ENCODE data around the gene CITED4. TPM values are rescaled to one million over a fixed set of nuclear protein-coding genes. Genes with fewer than 3 reads are reported as not detected.

The CITED4 gene
- polyA plus RNA-seq, 3 donors = 2.4 to 18.8 (median 17.1) TPM

DNA sequence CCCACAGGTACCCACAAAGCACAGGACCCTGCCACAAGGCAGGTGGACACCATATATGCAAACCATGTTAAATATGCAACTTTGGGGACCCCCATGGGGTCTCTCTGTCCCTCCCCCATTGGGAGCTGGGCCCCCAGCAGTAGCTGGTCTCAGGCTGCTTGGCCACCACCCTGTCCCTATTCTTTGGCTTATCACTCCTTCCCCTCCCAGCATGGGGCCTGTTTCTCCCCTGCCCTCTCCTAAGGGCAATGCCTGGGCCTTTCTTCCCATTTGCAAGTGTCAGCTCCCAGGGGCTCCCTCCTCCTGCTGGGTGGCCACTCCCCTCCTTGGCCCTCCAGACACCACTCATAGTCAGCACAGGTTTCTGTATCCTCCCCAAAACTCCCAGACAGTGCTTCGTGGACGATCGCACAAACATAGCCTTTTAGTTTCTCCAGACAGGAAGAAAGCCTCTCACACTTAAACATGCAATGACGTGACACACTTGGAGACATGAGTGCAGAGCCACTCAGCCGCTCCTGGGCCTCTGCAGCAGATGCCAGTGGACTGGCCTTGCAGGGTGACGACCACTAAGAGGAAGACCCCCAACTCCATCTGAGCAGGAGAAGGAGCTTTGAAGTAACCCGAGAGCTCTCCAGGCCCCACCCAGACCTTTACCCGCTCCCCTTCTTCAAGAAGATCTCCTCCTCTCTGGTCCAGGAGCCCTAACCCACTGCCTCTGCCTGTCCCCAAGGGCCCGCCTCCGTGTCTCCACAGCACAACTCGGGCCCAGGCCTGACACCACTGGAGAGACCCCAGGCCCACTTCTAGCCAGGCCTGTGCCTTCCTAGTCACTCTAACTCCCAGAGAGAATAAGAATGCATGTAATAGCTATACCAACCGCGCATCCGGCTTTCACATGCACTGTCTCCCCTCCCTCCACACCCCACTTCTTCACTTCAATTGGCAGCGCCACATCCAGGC is 22.9 kb downstream of the CITED4 start:
- no peaks in the 10 kb centered on the region for H3K79me2 ChIP-seq (ENCODE audit: insufficient read depth, low read length)
- no peak overlapping the region for H3K4me2 ChIP-seq (replicated peaks; ENCODE audit: extremely low read depth, low read length, poor library complexity, severe bottlenecking)
- no peaks in the 10 kb centered on the region for H3K9me3 ChIP-seq (replicated peaks in 1 of 2; ENCODE audit: control insufficient read depth in 1 of 2, insufficient read depth in 1 of 2, low read length in 2 of 2)
- intact Hi-C loops (cut with micrococcal nuclease) = no loop called here
- H3K4me1 ChIP-seq (ENCODE audit: control insufficient read depth in 1 of 2, insufficient read depth in 2 of 2, low read length in 2 of 2) = no peaks in the 10 kb centered on the region
- H4K20me1 ChIP-seq (ENCODE audit: insufficient read depth, low read length) = no peaks in the 10 kb centered on the region
- Mint-ChIP-seq H3K4me3 (no peak overlapping the region), H3K27me3 (ENCODE audit: low read depth in 3 of 3) (peaks cover 16 to 24% (median 19%) of the 10 kb centered on the region in 3 donors), H3K4me1 (peaks cover 10% of the 10 kb centered on the region), H3K36me3 (peaks cover 0 to 4% of the 10 kb centered on the region in 2 donors), H3K9me3 (peaks cover 0 to 6% (median 4%) of the 10 kb centered on the region in 7 donors), H3K27ac (no peak overlapping the region)
- no peak overlapping the region for H3K27ac ChIP-seq (ENCODE audit: low read depth in 1 of 2, low read length in 2 of 2)
- H2AFZ ChIP-seq (ENCODE audit: insufficient read depth, low read depth, low read length, poor library complexity, severe bottlenecking) = no peak overlapping the region
- H3K4me3 ChIP-seq (replicated peaks in 1 of 3; ENCODE audit: low read depth in 2 of 3, low read length in 3 of 3) = no peak overlapping the region
- H3K36me3 ChIP-seq (replicated peaks in 1 of 2; ENCODE audit: control insufficient read depth in 1 of 2, insufficient read depth in 2 of 2, low read length in 2 of 2) = no peaks in the 10 kb centered on the region
- H3K9ac ChIP-seq (ENCODE audit: insufficient read depth, low read length, poor library complexity, severe bottlenecking) = no peak overlapping the region
- TF ChIP-seq, protein P1, sequence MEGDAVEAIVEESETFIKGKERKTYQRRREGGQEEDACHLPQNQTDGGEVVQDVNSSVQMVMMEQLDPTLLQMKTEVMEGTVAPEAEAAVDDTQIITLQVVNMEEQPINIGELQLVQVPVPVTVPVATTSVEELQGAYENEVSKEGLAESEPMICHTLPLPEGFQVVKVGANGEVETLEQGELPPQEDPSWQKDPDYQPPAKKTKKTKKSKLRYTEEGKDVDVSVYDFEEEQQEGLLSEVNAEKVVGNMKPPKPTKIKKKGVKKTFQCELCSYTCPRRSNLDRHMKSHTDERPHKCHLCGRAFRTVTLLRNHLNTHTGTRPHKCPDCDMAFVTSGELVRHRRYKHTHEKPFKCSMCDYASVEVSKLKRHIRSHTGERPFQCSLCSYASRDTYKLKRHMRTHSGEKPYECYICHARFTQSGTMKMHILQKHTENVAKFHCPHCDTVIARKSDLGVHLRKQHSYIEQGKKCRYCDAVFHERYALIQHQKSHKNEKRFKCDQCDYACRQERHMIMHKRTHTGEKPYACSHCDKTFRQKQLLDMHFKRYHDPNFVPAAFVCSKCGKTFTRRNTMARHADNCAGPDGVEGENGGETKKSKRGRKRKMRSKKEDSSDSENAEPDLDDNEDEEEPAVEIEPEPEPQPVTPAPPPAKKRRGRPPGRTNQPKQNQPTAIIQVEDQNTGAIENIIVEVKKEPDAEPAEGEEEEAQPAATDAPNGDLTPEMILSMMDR (IDR thresholded peaks at IDR 0.05) = no peak
- H3K27me3 ChIP-seq (ENCODE audit: control insufficient read depth in 2 of 2, insufficient read depth in 2 of 2, low read length in 2 of 2) = peaks cover 6 to 12% of the 10 kb centered on the region in 2 donors
- no peak for DNase-seq
- 97% methylated on average over 11 of the region's 15 CpGs for WGBS (ENCODE audit: insufficient coverage)

DNA sequence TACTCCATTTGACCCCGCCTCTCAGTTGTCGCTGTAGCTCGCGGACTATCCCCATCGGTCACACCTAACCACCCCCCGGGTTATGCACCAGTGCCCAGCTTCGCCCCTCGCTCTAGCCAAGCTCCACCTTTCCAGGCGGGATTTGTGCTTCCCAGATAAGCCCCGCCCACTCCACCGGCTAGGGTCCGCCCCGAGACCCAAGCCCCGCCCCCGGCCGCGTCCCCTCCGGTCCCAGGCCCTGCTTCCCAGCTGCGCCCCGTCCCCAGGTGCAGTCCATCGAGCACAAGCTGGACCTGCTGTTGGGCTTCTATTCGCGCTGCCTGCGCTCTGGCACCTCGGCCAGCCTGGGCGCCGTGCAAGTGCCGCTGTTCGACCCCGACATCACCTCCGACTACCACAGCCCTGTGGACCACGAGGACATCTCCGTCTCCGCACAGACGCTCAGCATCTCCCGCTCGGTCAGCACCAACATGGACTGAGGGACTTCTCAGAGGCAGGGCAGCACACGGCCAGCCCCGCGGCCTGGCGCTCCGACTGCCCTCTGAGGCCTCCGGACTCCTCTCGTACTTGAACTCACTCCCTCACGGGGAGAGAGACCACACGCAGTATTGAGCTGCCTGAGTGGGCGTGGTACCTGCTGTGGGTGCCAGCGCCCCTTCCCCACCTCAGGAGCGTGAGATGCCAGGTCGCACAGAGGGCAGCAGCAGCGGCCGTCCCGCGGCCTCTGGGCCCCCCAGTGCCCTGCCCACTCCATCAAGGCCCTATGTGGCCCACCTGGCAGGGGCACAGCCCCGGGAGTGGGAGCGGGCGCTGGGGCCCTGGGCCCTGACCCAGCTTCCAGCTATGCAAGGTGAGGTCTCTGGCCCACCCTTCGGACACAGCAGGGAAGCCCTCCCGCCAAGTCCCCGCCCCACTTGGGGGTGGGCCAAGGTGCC is 23.9 kb downstream of the CITED4 start:
- no peak overlapping the region for H2AFZ ChIP-seq (ENCODE audit: insufficient read depth, low read depth, low read length, poor library complexity, severe bottlenecking)
- H4K20me1 ChIP-seq (ENCODE audit: insufficient read depth, low read length) = no peaks in the 10 kb centered on the region
- peaks cover 17 to 22% (median 18%) of the 10 kb centered on the region in 3 donors for H3K27me3 Mint-ChIP-seq (ENCODE audit: low read depth in 3 of 3)
- H3K36me3 ChIP-seq (replicated peaks in 1 of 2; ENCODE audit: control insufficient read depth in 1 of 2, insufficient read depth in 2 of 2, low read length in 2 of 2) = no peaks in the 10 kb centered on the region
- no peaks in the 10 kb centered on the region for H3K79me2 ChIP-seq (ENCODE audit: insufficient read depth, low read length)
- H3K27ac Mint-ChIP-seq = no peak overlapping the region
- H3K4me2 ChIP-seq (replicated peaks; ENCODE audit: extremely low read depth, low read length, poor library complexity, severe bottlenecking) = no peak overlapping the region
- peaks cover 0 to 4% of the 10 kb centered on the region in 2 donors for H3K36me3 Mint-ChIP-seq
- TF ChIP-seq, protein P1 (IDR thresholded peaks at IDR 0.05) = no peak
- intact Hi-C loops (cut with micrococcal nuclease) = no loop called here
- no peaks in the 10 kb centered on the region for H3K9me3 ChIP-seq (replicated peaks in 1 of 2; ENCODE audit: control insufficient read depth in 1 of 2, insufficient read depth in 1 of 2, low read length in 2 of 2)
- 89% methylated on average over 55 of the region's 60 CpGs for WGBS (ENCODE audit: insufficient coverage)
- H3K4me3 ChIP-seq (replicated peaks in 1 of 3; ENCODE audit: low read depth in 2 of 3, low read length in 3 of 3) = no peak overlapping the region
- H3K4me3 Mint-ChIP-seq = no peak overlapping the region
- H3K27ac ChIP-seq (ENCODE audit: low read depth in 1 of 2, low read length in 2 of 2) = no peak overlapping the region
- H3K4me1 ChIP-seq (ENCODE audit: control insufficient read depth in 1 of 2, insufficient read depth in 2 of 2, low read length in 2 of 2) = no peaks in the 10 kb centered on the region
- peaks cover 10% of the 10 kb centered on the region for H3K4me1 Mint-ChIP-seq
- no peak for DNase-seq
- no peak overlapping the region for H3K9ac ChIP-seq (ENCODE audit: insufficient read depth, low read length, poor library complexity, severe bottlenecking)
- H3K27me3 ChIP-seq (ENCODE audit: control insufficient read depth in 2 of 2, insufficient read depth in 2 of 2, low read length in 2 of 2) = peaks cover 6 to 12% of the 10 kb centered on the region in 2 donors
- peaks cover 0 to 6% (median 4%) of the 10 kb centered on the region in 7 donors for H3K9me3 Mint-ChIP-seq

All from CD14-positive monocyte (primary cell).